PFSK-1 (cell line): ENCODE measurements around the gene PHLDB1.

ENCODE experiments used
- FOXP2 ChIP-seq: optimal IDR thresholded peaks from 2 replicates; pipeline ENCODE3; 2011; ENCODE audit warnings: borderline replicate concordance, control low read depth, inconsistent platforms; ENCODE audit not compliant: insufficient read depth; ENCODE audit errors: extremely low read length, extremely low read depth
- POLR2AphosphoS5 ChIP-seq: IDR thresholded peaks from 2 replicates; pipeline ENCODE4 v1.6.1; 2012; ENCODE audit warnings: low read depth, mild to moderate bottlenecking, control low read depth, low read length, moderate library complexity
- REST ChIP-seq, 2 experiments: IDR thresholded peaks; 2 replicates each; pipeline versions ENCODE4 v1.6.1 to v1.8.0; 2011 to 2012; ENCODE audit warnings: low read depth in 2 of 2, low read length in 2 of 2, control low read depth in 1 of 2, inconsistent platforms in 1 of 2, mild to moderate bottlenecking in 1 of 2, moderate library complexity in 1 of 2; ENCODE audit not compliant: insufficient read depth in 1 of 2
- SIN3A ChIP-seq: IDR thresholded peaks from 2 replicates; pipeline ENCODE4 v1.6.1; 2012; ENCODE audit warnings: mild to moderate bottlenecking, low read length, moderate library complexity, borderline replicate concordance; ENCODE audit not compliant: insufficient read depth
- TAF1 ChIP-seq: IDR thresholded peaks from 2 replicates; pipeline ENCODE4 v1.6.1; 2012; ENCODE audit warnings: low read length, control low read depth, borderline replicate concordance; ENCODE audit not compliant: insufficient read depth

Gene PHLDB1

GRCh38 chr11:118641397-118642019, 34.1 kb downstream of the PHLDB1 start:
- TF ChIP-seq TAF1, result no peak
- TF ChIP-seq FOXP2, result no peak
- TF ChIP-seq POLR2AphosphoS5, result no peak
- no peak for TF ChIP-seq REST (IDR thresholded peaks at IDR 0.05; ENCODE audit: insufficient read depth in 1 of 2, low read depth in 2 of 2, low read length in 2 of 2)
- TF ChIP-seq SIN3A, result no peak

GRCh38 chr11:118643142-118643994, 36.0 kb downstream of the PHLDB1 start:
- TF ChIP-seq TAF1 (no peak), REST (IDR thresholded peaks at IDR 0.05; ENCODE audit: insufficient read depth in 1 of 2, low read depth in 2 of 2, low read length in 2 of 2) (no peak), SIN3A (no peak), FOXP2 (no peak), POLR2AphosphoS5 (no peak)

GRCh38 chr11:118643995-118644345, 36.6 kb downstream of the PHLDB1 start:
- TF ChIP-seq POLR2AphosphoS5, result no peak
- TF ChIP-seq REST (IDR thresholded peaks at IDR 0.05; ENCODE audit: insufficient read depth in 1 of 2, low read depth in 2 of 2, low read length in 2 of 2), result no peak
- TF ChIP-seq SIN3A, result no peak
- no peak for TF ChIP-seq TAF1
- TF ChIP-seq FOXP2, result no peak

GRCh38 chr11:118644496-118644895, 37.1 kb downstream of the PHLDB1 start:
- TF ChIP-seq SIN3A, result no peak
- no peak for TF ChIP-seq FOXP2
- TF ChIP-seq REST (IDR thresholded peaks at IDR 0.05; ENCODE audit: insufficient read depth in 1 of 2, low read depth in 2 of 2, low read length in 2 of 2), result no peak
- no peak for TF ChIP-seq POLR2AphosphoS5
- TF ChIP-seq TAF1, result no peak
